ENCODE measurements around the gene ZNF274. TPM values are rescaled to one million over a fixed set of nuclear protein-coding genes. Genes with fewer than 3 reads are reported as not detected.

The ZNF274 gene
- total RNA-seq, 1 experiment from 2014 or later: 14.3 TPM

DNA sequence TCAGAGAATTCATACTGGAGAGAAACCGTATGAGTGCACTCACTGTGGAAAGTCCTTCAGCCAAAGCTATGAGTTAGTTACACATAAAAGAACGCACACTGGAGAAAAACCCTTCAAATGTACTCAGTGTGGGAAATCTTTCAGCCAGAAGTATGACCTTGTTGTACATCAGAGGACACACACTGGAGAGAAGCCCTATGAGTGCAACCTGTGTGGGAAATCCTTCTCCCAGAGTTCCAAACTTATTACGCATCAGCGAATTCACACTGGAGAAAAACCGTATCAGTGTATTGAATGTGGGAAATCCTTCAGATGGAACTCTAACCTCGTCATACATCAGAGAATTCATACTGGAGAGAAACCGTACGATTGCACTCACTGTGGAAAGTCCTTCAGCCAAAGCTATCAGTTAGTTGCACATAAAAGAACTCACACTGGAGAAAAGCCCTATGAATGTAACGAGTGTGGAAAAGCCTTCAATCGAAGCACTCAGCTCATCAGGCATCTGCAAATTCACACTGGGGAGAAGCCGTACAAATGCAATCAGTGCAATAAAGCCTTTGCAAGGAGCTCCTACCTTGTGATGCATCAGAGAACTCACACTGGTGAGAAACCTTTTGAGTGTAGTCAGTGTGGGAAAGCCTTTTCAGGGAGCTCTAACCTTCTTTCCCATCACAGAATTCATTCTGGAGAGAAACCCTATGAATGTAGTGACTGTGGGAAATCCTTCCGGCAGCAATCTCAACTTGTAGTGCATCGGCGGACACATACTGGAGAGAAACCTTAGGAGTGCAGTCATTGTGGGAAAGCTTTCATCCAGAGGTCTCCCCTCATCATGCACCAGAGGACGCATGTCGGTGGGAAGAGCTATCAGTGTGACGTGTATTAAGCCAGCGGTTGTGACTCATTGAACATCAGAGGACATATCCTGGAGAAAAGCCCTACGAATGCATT lies 79.4 kb downstream of the ZNF274 start:
- no peak for DNase-seq (ENCODE audit: low read depth, low spot score)

DNA sequence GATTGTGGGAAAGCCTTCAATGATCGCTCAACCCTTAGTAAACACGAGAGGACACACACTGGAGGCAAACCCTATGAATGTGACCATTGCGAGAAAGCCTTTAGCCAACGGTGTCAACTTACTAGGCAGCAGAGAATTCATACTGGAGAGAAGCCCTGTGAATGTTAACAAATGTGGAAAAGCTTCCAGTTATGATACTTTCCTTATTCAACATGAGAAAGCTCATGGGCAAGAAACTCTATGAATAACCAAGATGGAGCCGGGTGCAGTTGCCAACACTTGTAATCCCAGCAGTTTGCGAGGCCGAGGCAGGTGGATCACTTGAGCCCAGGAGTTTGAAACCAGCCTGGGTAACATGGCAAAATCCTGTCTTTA lies 80.0 kb downstream of the ZNF274 start:
- in situ Hi-C loops (cut with HindIII; ENCODE audit: low pct_unique_long_range_greater_than_20kb, low sequenced_read_pairs): no loop called here
- DNase-seq (ENCODE audit: low read depth, low spot score): no peak

More for the DNA sequence above, 79.4 kb downstream of the ZNF274 start:
- in situ Hi-C loops (cut with HindIII; ENCODE audit: low pct_unique_long_range_greater_than_20kb, low sequenced_read_pairs): no loop called here

Other genes starting within 250 kb of the ZNF274 start
- 0.45 and 3.5 TPM in 2 replicates for gene ZNF418, start 247.7 kb upstream of the ZNF274 start, total RNA-seq (2014; rRNA removed; shearing (Covaris generic))
- 3.6 and 4.2 TPM in 2 replicates for gene ZNF256, start 235.4 kb upstream of the ZNF274 start, total RNA-seq (2014; rRNA removed; shearing (Covaris generic))
- not detected in 2 replicates for gene C19orf18, start 208.5 kb upstream of the ZNF274 start, total RNA-seq (2014; rRNA removed; shearing (Covaris generic))
- 3.7 and 5.5 TPM in 2 replicates for gene ZNF606, start 180.2 kb upstream of the ZNF274 start, total RNA-seq (2014; rRNA removed; shearing (Covaris generic))
- gene ZSCAN1, start 149.0 kb upstream of the ZNF274 start, total RNA-seq (2014; rRNA removed; shearing (Covaris generic)): not detected in 2 replicates
- gene ZNF135, start 123.8 kb upstream of the ZNF274 start, total RNA-seq (2014; rRNA removed; shearing (Covaris generic)): 0.21 and 0.42 TPM in 2 replicates
- 2.8 and 3.6 TPM in 2 replicates for gene ZSCAN18, start 84.8 kb upstream of the ZNF274 start, total RNA-seq (2014; rRNA removed; shearing (Covaris generic))
- gene ZNF329, start 32.3 kb upstream of the ZNF274 start, total RNA-seq (2014; rRNA removed; shearing (Covaris generic)): 9.3 and 10.7 TPM in 2 replicates
- 7.6 and 8.3 TPM in 2 replicates for gene ZNF544, start 45.9 kb downstream of the ZNF274 start, total RNA-seq (2014; rRNA removed; shearing (Covaris generic))
- 2.9 and 3.6 TPM in 2 replicates for gene ZNF8, start 95.9 kb downstream of the ZNF274 start, total RNA-seq (2014; rRNA removed; shearing (Covaris generic))
- gene ERVK3-1, start 122.3 kb downstream of the ZNF274 start, total RNA-seq (2014; rRNA removed; shearing (Covaris generic)): 48.0 and 48.1 TPM in 2 replicates
- gene ZSCAN22, start 143.9 kb downstream of the ZNF274 start, total RNA-seq (2014; rRNA removed; shearing (Covaris generic)): 2.9 and 3.2 TPM in 2 replicates
- gene A1BG, start 170.4 kb downstream of the ZNF274 start, total RNA-seq (2014; rRNA removed; shearing (Covaris generic)): 18.7 and 23.4 TPM in 2 replicates
- gene ZNF497, start 179.7 kb downstream of the ZNF274 start, total RNA-seq (2014; rRNA removed; shearing (Covaris generic)): 0.40 and 1.3 TPM in 2 replicates
- 0.40 and 0.87 TPM in 2 replicates for gene ZNF837, start 198.0 kb downstream of the ZNF274 start, total RNA-seq (2014; rRNA removed; shearing (Covaris generic))
- gene RPS5, start 204.2 kb downstream of the ZNF274 start, total RNA-seq (2014; rRNA removed; shearing (Covaris generic)): 1,789 and 1,795 TPM in 2 replicates
- not detected in 2 replicates for gene RNF225, start 212.6 kb downstream of the ZNF274 start, total RNA-seq (2014; rRNA removed; shearing (Covaris generic))
- 12.5 and 13.9 TPM in 2 replicates for gene ZNF584, start 225.6 kb downstream of the ZNF274 start, total RNA-seq (2014; rRNA removed; shearing (Covaris generic))

All from SK-MEL-5 (cell line).